GM21390 (cell line): ENCODE measurements around the gene BCR.
"Not testable (repeated sequence)": the region's sequence is repeated elsewhere in the genome, so short reads cannot be mapped to it uniquely, and the experiment has no call there.

Experiments used
- ATAC-seq: cut with Tn5 transposase; IDR thresholded peaks from one replicate; pipeline ENCODE4 v1.9.1; 2021; ENCODE audit not compliant: unreplicated experiment

BCR gene

GRCh38 chr22:23361676-23362075 lies 181.4 kb downstream of the BCR start:
- ATAC-seq: no peak

- ATAC-seq: no peak
Measured at GRCh38 chr22:23363683-23364082, 183.4 kb downstream of the BCR start.

- ATAC-seq: no peak
Measured at GRCh38 chr22:23364389-23364788, 184.1 kb downstream of the BCR start.

DNA sequence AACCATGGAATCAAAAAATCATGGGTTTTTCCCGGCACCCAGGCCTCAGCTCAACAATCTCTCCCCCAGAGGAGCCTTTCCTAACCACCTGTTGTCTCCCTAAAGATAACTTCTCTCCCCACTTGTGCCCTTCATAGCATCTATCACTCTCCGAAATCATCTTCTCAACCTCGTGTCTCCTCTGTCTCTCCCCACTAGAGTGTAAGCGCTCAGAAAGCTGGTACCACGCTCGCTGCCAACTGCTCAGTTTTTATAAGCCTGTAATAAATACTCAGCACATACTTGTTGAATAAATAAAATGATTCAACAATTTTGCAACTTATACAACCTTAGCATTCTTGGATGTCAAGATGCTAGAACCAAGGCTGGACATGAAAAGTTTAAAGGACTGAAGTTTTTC lies 185.2 kb downstream of the BCR start:
- no peak for ATAC-seq

DNA sequence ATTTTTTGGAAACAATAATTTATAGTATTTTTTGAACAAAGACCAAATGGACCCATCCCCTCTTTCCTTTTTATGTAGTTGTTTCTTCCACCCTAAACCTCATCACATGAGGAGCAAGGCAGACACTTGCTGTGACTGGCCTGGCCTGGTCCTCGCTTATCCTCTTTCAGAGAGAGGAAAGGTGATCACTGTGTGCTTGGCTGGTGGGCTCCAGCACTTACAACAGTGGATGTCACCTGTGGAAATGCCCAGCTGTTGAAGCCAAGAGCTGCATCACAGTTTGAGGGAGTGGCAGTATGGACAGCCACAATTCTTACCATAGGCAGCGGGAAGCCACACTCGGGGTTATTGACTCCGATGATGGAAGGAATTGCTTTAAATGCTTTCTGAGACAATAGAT lies 185.7 kb downstream of the BCR start:
- ATAC-seq: no peak

GRCh38 chr22:23367196-23367595 lies 186.9 kb downstream of the BCR start:
- not testable (repeated sequence) for ATAC-seq
